ENCODE results near the gene VWA8. TPM values are rescaled to one million over a fixed set of nuclear protein-coding genes. Genes with fewer than 3 reads are reported as not detected.
A peak's percentile ranks its signal among the peaks of the same experiment; 100 is the strongest.
"Not testable (repeated sequence)": the region's sequence is repeated elsewhere in the genome, so short reads cannot be mapped to it uniquely, and the experiment has no call there.

The VWA8 gene
- total RNA-seq, 1 donor from 2014 or later = 15.8 TPM

DNA sequence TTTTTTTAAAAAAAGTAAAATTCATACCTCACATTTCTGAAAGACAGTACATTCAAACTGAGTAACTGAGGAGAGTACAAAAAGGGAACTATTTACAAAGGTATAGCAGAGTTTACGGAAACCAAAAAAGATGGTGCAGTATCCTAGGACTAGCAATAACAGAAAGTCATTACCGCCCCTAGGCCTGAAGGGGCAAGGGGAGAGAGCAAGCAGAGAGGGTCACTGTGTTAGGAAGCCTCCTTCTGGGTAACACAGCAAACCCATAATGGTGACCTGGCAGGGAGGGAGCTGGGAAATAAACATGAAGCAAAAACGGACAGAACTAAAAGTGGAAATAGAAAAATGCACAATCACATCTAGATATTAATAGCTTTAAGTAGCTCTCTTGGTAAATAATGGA lies 8.2 kb downstream of the VWA8 start:
- Mint-ChIP-seq H3K27ac (ENCODE audit: unreplicated experiment) (no peak overlapping the region), H3K4me3 (ENCODE audit: unreplicated experiment) (no peak overlapping the region), H3K9me3 (ENCODE audit: unreplicated experiment) (no peaks in the 10 kb centered on the region), H3K27me3 (ENCODE audit: unreplicated experiment) (no peaks in the 10 kb centered on the region), H3K36me3 (ENCODE audit: unreplicated experiment) (peaks cover 11% of the 10 kb centered on the region), H3K4me1 (ENCODE audit: unreplicated experiment) (no peaks in the 10 kb centered on the region)
- TF ChIP-seq, protein P1, sequence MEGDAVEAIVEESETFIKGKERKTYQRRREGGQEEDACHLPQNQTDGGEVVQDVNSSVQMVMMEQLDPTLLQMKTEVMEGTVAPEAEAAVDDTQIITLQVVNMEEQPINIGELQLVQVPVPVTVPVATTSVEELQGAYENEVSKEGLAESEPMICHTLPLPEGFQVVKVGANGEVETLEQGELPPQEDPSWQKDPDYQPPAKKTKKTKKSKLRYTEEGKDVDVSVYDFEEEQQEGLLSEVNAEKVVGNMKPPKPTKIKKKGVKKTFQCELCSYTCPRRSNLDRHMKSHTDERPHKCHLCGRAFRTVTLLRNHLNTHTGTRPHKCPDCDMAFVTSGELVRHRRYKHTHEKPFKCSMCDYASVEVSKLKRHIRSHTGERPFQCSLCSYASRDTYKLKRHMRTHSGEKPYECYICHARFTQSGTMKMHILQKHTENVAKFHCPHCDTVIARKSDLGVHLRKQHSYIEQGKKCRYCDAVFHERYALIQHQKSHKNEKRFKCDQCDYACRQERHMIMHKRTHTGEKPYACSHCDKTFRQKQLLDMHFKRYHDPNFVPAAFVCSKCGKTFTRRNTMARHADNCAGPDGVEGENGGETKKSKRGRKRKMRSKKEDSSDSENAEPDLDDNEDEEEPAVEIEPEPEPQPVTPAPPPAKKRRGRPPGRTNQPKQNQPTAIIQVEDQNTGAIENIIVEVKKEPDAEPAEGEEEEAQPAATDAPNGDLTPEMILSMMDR (IDR thresholded peaks at IDR 0.05) = no peak
- DNase-seq (ENCODE audit: extremely low spot score, unreplicated experiment) = no peak

DNA sequence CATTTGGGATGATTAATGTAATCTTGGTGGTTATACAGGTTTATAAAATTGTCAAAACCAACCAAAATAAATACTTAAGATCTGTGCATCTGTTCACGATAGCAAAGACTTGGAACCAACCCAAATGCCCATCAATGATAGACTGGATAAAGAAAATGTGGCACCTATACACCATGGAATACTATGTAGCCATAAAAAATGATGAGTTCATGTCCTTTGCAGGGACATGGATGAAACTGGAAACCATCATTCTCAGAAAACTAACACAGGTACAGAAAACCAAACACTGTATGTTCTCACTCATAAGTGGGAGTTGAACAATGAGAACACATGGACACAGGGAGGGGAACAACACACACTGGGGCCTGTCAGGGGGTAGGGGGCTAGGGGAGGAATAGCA lies 11.8 kb downstream of the VWA8 start:
- H3K27ac Mint-ChIP-seq (ENCODE audit: unreplicated experiment); H3K4me3 Mint-ChIP-seq (ENCODE audit: unreplicated experiment); H3K27me3 Mint-ChIP-seq (ENCODE audit: unreplicated experiment); DNase-seq (ENCODE audit: extremely low spot score, unreplicated experiment); H3K4me1 Mint-ChIP-seq (ENCODE audit: unreplicated experiment): not testable (repeated sequence)
- peaks cover 38% of the 10 kb centered on the region for H3K36me3 Mint-ChIP-seq (ENCODE audit: unreplicated experiment)
- peaks cover 25% of the 10 kb centered on the region for H3K9me3 Mint-ChIP-seq (ENCODE audit: unreplicated experiment)

DNA sequence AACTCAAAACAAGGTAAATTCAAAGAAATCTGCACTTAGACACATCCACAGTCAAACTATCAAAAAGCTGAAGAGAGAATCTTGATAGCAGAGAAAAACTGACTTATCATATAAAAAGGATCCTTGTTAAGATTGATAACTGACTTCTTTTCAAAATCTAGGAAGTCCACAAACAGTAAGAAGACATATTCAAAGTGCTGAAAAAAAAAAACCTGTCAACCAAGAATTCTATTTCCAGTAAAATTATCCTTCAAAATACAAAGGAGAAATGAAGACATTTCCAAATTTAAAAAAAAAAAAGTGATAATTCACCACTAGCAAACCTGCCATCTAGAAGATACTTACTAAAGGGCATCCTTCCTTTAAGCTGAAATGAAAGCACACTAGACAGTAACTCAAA lies 15.0 kb downstream of the VWA8 start:
- no peak for DNase-seq (ENCODE audit: extremely low spot score, unreplicated experiment)
- TF ChIP-seq, protein P1 (IDR thresholded peaks at IDR 0.05) = no peak
- H3K4me3 Mint-ChIP-seq (ENCODE audit: unreplicated experiment) = no peak overlapping the region
- peaks cover 10% of the 10 kb centered on the region for H3K4me1 Mint-ChIP-seq (ENCODE audit: unreplicated experiment)
- no peaks in the 10 kb centered on the region for H3K27me3 Mint-ChIP-seq (ENCODE audit: unreplicated experiment)
- peaks cover 38% of the 10 kb centered on the region for H3K36me3 Mint-ChIP-seq (ENCODE audit: unreplicated experiment)
- H3K9me3 Mint-ChIP-seq (ENCODE audit: unreplicated experiment) = peaks cover 25% of the 10 kb centered on the region
- H3K27ac Mint-ChIP-seq (ENCODE audit: unreplicated experiment) = no peak overlapping the region

DNA sequence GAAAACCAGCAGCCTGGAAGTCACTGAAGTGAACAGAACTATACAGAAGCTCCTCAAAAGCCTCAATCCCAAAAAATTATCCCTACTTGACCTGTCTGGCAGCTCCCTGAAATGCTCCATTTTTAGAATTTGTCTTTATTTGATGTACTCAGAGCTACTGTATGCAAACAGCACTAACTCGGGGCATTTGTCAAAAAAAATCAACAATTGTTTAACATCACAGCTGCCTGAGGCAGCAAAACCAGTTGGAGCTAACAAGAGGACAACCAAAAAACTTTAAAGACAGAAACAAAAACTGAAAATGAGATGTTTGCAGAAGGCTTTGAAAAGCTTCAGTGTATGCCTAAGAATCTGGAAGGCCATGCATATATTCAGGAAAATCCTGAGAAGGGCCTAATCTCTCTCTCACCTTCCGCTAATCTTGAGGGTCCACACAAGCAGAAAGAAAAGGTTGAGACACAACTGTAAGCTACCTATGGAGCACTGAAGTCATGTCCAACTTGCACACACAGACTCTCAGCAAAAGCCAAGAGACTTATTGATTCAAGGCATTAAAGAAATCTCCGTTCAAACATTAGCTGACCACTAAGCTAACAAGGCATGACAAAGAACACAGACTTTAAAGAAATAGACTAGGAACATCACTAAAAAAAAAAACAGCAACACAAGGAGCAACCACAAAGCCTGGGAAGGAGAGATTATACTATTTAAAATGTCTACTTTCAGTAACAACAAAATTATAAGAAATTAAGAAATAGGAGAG lies 16.1 kb downstream of the VWA8 start:
- TF ChIP-seq, protein P1 (IDR thresholded peaks at IDR 0.05) = no peak
- no peak for DNase-seq (ENCODE audit: extremely low spot score, unreplicated experiment)
- H3K9me3 Mint-ChIP-seq (ENCODE audit: unreplicated experiment) = peaks cover 25% of the 10 kb centered on the region
- peak overlapping the region; percentile 13 for H3K27ac Mint-ChIP-seq (ENCODE audit: unreplicated experiment)
- H3K4me3 Mint-ChIP-seq (ENCODE audit: unreplicated experiment) = no peak overlapping the region
- peaks cover 38% of the 10 kb centered on the region for H3K36me3 Mint-ChIP-seq (ENCODE audit: unreplicated experiment)
- peaks cover 12% of the 10 kb centered on the region for H3K4me1 Mint-ChIP-seq (ENCODE audit: unreplicated experiment)
- H3K27me3 Mint-ChIP-seq (ENCODE audit: unreplicated experiment) = no peaks in the 10 kb centered on the region

DNA sequence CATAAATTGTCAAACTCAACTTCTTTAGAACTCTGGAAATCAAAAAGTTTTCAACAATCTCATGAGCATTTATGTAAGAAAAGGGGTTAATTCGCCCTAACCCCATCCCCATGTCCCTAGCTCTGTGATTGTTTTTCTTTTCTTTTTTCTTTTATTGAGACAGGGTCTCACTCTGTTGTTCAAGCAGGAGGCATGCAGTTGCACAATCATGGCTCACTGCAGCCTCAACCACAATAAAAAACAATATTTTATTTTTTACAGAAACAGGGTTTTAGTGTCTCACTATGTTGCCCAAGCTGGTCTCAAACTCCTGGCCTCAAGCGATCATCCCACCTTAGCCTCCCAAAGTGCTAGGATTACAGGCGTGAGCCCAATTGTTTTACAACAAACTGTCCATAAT lies 16.7 kb downstream of the VWA8 start:
- DNase-seq (ENCODE audit: extremely low spot score, unreplicated experiment) = no peak
- peaks cover 25% of the 10 kb centered on the region for H3K9me3 Mint-ChIP-seq (ENCODE audit: unreplicated experiment)
- H3K27me3 Mint-ChIP-seq (ENCODE audit: unreplicated experiment) = no peaks in the 10 kb centered on the region
- H3K27ac Mint-ChIP-seq (ENCODE audit: unreplicated experiment) = peak overlapping the region; percentile 13
- peaks cover 15% of the 10 kb centered on the region for H3K4me1 Mint-ChIP-seq (ENCODE audit: unreplicated experiment)
- TF ChIP-seq, protein P1 (IDR thresholded peaks at IDR 0.05) = no peak
- no peak overlapping the region for H3K4me3 Mint-ChIP-seq (ENCODE audit: unreplicated experiment)
- peaks cover 35% of the 10 kb centered on the region for H3K36me3 Mint-ChIP-seq (ENCODE audit: unreplicated experiment)
